Mucosa of gallbladder (tissue), 1 donor: ENCODE measurements around the gene DAB1. TPM values are rescaled to one million over a fixed set of nuclear protein-coding genes. Genes with fewer than 3 reads are reported as not detected.
A peak's percentile ranks its signal among the peaks of the same experiment; 100 is the strongest.

Source experiments
- DNase-seq: peaks from one replicate; pipeline ENCODE4 v3.0.0-alpha.2; 2020; ENCODE audit warnings: low spot score
- total RNA-seq: library from RNA; stranded (reverse); gene quantifications from one replicate; pipeline ENCODE4 v1.2.1, GENCODE V29; 2021
- donor health status: DM: no; HTN: no; CAD: no.

The DAB1 gene
- total RNA-seq, 1 donor from 2014 or later, result 5.0 TPM

- DNase-seq, result no peak
Measured at GRCh38 chr1:56979986-56980755, 443.7 kb downstream of the DAB1 start.

GRCh38 chr1:56978819-56979218, 445.0 kb downstream of the DAB1 start:
- DNase-seq, result peak; percentile 18

DNA sequence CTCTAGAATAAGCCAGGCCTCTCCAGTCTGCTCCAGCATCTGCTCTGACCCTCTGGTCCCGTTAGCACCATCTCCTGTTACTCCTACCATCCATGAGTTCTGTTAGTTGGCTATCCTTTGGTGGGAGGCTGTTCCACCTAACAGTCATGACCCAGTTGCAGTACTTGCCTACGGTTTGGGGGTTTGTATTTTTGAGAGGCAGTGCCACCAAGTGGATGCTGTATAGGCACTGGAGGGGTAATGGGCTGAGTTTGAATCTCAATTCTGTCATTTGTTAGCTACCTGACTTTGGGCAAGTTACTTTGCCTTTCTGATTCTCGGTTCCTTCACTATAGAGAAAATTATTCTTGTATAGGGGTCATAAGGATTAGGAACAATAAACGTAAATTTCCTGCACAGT, 445.9 kb downstream of the DAB1 start:
- DNase-seq, result no peak

- no peak for DNase-seq
Measured at GRCh38 chr1:56975446-56975845, 448.4 kb downstream of the DAB1 start.

DNA sequence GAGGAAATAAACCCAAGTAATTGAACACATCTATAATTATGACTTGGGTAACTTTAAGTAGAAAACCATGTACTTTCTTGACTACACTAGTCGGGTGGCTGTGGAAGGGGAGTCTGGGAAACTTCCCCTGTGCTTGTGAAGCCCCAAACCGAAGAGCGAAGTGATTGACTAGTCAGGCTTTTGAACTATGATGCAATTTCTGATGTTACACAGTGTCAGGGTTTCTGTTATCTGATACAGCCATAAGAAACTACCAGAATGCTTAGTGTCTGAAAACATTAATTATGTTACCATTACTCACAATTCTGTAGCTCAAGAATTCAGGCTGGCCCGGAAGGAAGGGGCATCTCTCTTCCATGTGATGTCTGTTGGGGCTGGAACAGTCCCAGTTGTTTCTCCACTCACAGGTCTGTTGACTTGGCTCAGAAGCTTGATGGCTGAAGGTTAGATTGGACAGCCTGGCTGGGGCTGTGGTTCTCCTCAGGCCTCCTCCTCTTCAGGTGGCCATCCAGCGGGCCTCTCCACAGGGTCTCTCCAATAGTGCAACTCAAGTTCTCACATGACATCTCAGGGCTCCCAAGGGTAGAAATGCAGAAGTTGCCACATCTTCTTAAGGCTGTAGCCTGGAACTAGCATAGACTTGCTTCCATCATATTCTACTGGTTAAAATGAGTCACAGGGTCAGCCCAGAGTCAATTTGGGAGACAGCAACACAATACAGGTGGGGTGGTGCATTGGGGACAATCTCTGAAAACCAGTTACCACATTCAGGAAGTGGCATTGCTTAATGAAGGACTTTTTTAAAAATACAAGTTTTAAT, 449.7 kb downstream of the DAB1 start:
- no peak for DNase-seq

DNA sequence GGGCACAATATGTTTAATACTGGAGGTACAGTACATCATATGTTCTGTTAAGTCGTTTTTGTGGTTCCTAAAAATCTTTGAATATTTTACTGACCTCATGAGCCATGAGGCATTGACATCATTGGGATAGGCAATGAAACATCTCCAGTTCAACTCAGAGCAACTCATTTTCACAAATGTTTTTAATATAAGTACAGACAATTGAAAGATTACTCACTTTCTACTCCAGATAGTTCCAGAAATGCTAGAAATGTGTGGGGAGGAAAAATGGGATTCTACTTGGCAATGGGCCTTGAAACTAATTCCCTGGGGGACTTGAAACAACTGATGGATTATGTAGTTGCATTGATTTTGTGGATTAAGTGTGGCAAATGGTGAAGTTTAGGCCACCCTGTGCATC, 450.9 kb downstream of the DAB1 start:
- DNase-seq, result no peak

- DNase-seq, result no peak
Measured at GRCh38 chr1:56970280-56970679, 453.6 kb downstream of the DAB1 start.

DNA sequence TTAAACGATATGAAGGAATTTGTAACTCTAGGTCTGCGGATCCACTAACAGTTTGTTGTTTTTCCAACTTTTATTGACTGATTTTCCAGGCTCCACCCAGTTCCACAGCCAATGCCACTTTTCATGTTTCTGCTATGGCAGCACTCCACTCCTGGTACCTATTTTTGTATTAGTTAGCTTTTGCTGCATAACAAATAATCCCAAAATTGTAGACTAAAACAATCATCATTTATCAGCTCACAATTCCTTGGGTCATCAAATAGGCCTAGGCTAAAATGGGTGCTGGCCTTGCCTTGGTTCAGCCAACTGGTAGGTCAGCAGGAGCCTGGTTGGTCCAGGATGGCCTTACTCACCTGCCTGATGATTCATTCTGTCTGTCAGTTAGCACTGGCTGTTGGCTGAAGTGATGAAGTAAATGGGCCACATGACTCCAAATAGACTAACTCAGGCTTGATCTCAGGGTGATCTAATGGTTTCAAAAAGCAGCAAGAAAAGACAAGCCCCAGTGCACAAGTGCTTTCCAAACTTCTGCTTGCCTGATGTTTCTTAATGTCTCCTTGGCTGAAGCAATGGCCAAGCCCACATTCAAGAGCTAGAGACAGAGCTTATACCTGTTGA, 454.9 kb downstream of the DAB1 start:
- DNase-seq, result no peak

GRCh38 chr1:56967900-56968832, 455.7 kb downstream of the DAB1 start:
- DNase-seq, result peak; percentile 29

GRCh38 chr1:56967355-56967754, 456.5 kb downstream of the DAB1 start:
- DNase-seq, result no peak

DNA sequence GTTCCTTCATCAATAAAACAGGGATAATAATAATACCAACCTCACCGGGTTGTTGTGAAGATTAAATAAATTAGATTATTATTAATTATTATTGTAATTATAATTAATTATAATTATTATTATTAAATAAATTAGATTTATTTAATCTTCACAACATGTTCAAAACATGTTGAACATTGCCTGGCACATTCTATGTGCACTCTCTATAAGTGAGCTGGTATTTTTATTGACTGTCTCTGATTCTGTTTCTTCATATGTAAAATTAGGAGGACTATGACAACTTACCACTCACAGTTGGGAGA, 457.2 kb downstream of the DAB1 start:
- no peak for DNase-seq

DNA sequence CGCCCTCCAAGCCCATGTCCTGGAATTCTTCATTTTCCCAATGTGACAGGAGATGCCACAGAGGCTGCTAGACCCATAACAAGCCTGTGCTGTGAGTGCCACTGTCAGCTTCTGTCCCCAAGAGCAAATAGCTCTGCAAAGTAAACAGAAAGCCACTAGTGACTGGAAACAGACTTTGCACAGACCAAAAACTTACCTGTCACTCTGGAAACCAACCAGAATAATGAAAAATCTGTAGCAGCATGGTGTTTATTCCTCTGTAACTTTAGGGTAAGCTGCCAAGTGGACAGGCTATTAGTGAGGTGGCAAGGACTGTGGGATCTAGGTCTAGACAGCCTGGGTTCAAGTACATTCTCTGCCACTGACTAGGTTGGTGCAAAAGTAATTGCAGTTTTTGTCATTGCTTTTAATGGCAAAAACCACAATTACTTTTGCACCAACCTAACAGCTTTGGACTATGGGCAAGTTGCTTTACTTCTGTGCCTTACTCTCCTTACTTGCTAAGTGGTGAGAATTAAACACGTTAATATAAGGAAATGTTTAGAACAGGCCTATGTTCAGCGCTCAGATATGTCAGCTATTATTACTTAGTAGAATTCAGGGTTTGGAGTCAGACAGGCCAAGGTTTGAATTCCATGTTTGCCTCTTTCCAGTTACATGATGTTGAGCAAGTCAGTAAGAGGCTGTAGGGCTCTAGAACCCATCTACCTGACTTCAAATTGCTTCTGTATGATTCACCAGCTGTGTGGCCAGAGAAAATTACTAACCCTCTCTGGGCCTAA, 457.8 kb downstream of the DAB1 start, which contains the start of gene C8B:
Gene C8B (minus strand): TSS at position 100 of the 782 bp plus-strand sequence. CDS start 67 bp downstream, at position 33.
- peak; percentile 30 for DNase-seq

- no peak for DNase-seq
Measured at GRCh38 chr1:56965191-56965590, 458.7 kb downstream of the DAB1 start.

DNA sequence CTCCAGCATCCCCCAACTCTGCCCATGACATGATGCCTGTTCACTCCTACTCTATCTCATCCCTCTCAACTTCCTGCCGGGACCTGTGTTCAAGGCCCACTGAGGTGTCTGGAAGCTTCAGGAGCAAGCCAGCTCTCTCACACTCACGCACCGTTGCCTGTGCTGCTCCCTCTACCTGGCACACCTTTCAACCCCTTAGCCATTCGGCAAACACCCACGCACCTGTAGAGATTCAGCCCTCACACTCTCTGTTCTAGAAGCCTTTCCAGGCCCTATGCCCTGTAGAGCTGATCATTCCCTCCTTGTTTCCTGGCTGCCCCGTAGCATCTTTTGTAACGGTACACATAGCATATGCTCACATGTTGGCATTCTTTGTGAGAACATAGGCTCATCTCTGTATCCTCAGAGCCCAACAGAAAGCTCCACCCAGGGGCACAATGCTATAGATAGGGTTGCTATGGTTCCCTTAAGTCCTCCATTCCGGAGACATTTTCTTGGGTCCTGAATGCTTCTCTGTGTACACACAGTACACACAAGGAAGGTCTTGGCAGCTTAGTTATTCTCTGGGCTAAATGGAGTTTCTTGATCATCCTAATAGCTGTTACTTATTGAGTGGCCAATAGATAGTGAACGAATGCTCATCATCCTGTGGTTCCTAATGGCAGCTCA, 459.4 kb downstream of the DAB1 start:
- DNase-seq, result no peak

DNA sequence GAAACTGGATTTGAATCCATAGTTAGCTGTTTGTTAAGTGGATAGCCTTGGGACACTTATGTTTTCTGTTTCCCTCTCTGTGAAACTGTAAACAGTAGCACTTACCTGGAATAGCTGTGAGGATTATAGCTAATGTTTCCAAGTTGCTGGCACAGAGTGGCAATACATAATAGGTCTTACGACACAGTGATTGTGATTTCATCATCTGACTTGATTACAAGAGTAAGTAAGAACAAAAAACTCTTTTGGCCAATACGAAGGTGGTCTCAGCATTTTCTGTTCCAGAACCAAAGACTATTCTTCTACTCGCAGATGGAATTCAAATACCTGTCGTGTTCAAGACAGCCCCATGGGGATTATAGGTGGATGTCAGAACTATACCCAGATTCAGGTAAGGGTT, 460.2 kb downstream of the DAB1 start:
- no peak for DNase-seq

DNA sequence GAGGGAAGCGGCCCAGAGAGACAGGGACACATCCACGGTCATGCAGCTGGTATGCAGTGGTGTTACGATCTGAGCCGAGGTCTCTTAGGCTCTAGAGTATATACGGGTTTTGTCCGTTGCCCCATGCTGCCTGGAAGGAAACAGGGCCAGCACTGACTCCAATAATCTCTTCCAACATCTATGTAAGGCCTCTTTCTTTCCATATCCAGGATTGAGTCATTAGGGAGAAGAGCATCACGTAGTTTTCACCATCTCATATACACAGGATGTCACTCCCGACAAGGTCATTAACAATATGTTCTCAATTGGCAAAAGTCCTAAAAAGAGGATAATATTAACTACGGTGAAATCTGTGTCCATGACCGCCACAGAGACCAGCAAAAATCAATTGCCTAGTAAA, 462.4 kb downstream of the DAB1 start:
- no peak for DNase-seq

- DNase-seq, result no peak
Measured at GRCh38 chr1:56958526-56958925, 465.3 kb downstream of the DAB1 start.

DNA sequence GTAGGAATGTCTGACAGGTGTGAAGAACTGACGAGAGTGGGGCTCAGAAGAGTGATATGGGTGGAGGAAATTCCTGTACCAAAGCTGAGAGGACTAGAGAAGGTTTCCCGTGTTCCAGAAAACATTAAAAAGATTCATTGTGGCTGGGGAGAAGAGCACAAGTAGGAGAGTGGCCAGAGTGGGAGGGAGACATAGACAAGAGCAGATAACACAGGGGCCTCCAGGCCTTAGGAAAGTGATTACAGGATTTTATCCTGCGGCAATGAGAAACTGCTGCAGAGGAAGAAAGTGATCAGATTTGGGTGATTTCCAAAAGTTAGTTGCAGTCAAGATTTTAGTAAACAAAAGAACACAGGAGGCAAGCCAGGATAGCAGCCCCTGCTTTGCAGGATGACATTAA, 465.9 kb downstream of the DAB1 start:
- DNase-seq, result no peak

GRCh38 chr1:56954664-56955063, 469.2 kb downstream of the DAB1 start:
- DNase-seq, result no peak

DNA sequence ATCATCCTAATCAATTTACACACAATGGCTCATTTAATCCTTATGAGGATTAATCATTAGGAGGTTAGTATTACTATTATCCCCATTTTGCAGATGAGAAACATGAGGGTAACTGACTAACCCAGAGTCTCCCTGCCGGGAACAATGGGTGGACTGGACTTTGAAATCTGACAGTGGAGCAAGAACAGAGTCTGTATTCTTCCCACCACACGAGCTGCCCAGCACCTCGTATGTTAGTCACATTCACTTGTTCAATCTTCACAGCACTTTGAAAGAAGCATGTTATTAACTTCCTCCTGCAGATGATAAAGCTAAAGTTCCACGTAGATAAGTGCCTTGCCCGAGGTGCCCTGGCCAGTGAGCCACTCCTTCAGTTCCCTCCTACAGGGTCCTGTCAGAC, 470.5 kb downstream of the DAB1 start:
- no peak for DNase-seq
